NT2/D1 (cell line): ENCODE results near the gene SLC45A3.

Source experiments
- DNase-seq: peaks from one replicate; pipeline ENCODE4 v3.0.0-alpha.2; 2011; ENCODE audit warnings: low read depth, low spot score
- H3K27me3 ChIP-seq: 2 replicates; pipeline ENCODE4 v1.6.0; 2011; ENCODE audit warnings: mild to moderate bottlenecking; ENCODE audit not compliant: insufficient read length, insufficient read depth
- H3K36me3 ChIP-seq: 2 replicates; pipeline ENCODE4 v1.6.1; 2011; ENCODE audit warnings: mild to moderate bottlenecking, low read length, mixed read lengths; ENCODE audit not compliant: insufficient read depth, insufficient read length
- H3K4me1 ChIP-seq: 2 replicates; pipeline ENCODE4 v1.5.1; 2011; ENCODE audit not compliant: insufficient read depth, insufficient read length
- H3K4me3 ChIP-seq: 2 replicates; pipeline ENCODE4 v1.5.1; 2011; ENCODE audit warnings: low read depth; ENCODE audit not compliant: insufficient read length
- H3K9ac ChIP-seq: 2 replicates; pipeline ENCODE4 v1.6.0; 2011; ENCODE audit warnings: low read depth; ENCODE audit not compliant: insufficient read length
- H3K9me3 ChIP-seq: 2 replicates; pipeline ENCODE4 v1.5.1; 2011; ENCODE audit warnings: mild to moderate bottlenecking, low read length; ENCODE audit not compliant: insufficient read depth
- SUZ12 ChIP-seq: IDR thresholded peaks from 2 replicates; pipeline ENCODE4 v1.6.1; 2011; ENCODE audit not compliant: insufficient read length, insufficient read depth; ENCODE audit errors: extremely low read depth
- YY1 ChIP-seq: IDR thresholded peaks from 2 replicates; pipeline ENCODE4 v1.6.1; 2011; ENCODE audit not compliant: insufficient read length, insufficient read depth
- ZNF274 ChIP-seq: IDR thresholded peaks from 2 replicates; pipeline ENCODE4 v1.6.1; 2011; ENCODE audit warnings: mild to moderate bottlenecking, low read depth, low read length

The SLC45A3 gene

GRCh38 chr1:205612556-205612955 lies 67.8 kb downstream of the SLC45A3 start:
- no peak for TF ChIP-seq SUZ12
- no peak for TF ChIP-seq YY1
- no peak for TF ChIP-seq ZNF274
- Histone ChIP-seq H3K36me3 (peaks cover 59% of the 10 kb centered on the region), H3K27me3 (no peaks in the 10 kb centered on the region), H3K9ac (no peak overlapping the region), H3K4me1 (no peaks in the 10 kb centered on the region), H3K9me3 (no peaks in the 10 kb centered on the region), H3K4me3 (no peak overlapping the region)
- no peak for DNase-seq

- H3K9ac ChIP-seq = no peak overlapping the region
- TF ChIP-seq YY1 (no peak), SUZ12 (no peak), ZNF274 (no peak)
- no peaks in the 10 kb centered on the region for H3K27me3 ChIP-seq
- no peak for DNase-seq
- peaks cover 56% of the 10 kb centered on the region for H3K36me3 ChIP-seq
- no peak overlapping the region for H3K4me3 ChIP-seq
- H3K4me1 ChIP-seq = no peaks in the 10 kb centered on the region
- no peaks in the 10 kb centered on the region for H3K9me3 ChIP-seq
Observed at GRCh38 chr1:205612104-205612503, 68.2 kb downstream of the SLC45A3 start.

- H3K4me3 ChIP-seq = no peak overlapping the region
- peaks cover 49% of the 10 kb centered on the region for H3K36me3 ChIP-seq
- TF ChIP-seq SUZ12 (no peak), YY1 (no peak), ZNF274 (no peak)
- H3K9ac ChIP-seq = no peak overlapping the region
- no peak for DNase-seq
- H3K27me3 ChIP-seq = no peaks in the 10 kb centered on the region
- no peaks in the 10 kb centered on the region for H3K4me1 ChIP-seq
- no peaks in the 10 kb centered on the region for H3K9me3 ChIP-seq
Observed at GRCh38 chr1:205610901-205611466, 69.3 kb downstream of the SLC45A3 start.

- peaks cover 41% of the 10 kb centered on the region for H3K36me3 ChIP-seq
- H3K27me3 ChIP-seq = no peaks in the 10 kb centered on the region
- TF ChIP-seq YY1 (no peak), SUZ12 (no peak), ZNF274 (no peak)
- H3K9me3 ChIP-seq = no peaks in the 10 kb centered on the region
- H3K4me3 ChIP-seq = no peak overlapping the region
- no peak overlapping the region for H3K9ac ChIP-seq
- DNase-seq = no peak
- no peaks in the 10 kb centered on the region for H3K4me1 ChIP-seq
Observed at GRCh38 chr1:205610036-205610435, 70.3 kb downstream of the SLC45A3 start.
